Renal pelvis (tissue), 12 donors: ENCODE measurements around the gene PLEKHH1. TPM values are rescaled to one million over a fixed set of nuclear protein-coding genes. Genes with fewer than 3 reads are reported as not detected.

Experiments
- DNase-seq: peaks from one replicate; pipeline ENCODE4 v3.0.0-alpha.2; 2013
- long read RNA-seq, 16 experiments: transcript quantifications; one replicate each; lab custom pipeline, GENCODE V29; 2026
- polyA plus RNA-seq, 3 donors: library from polyadenylated mRNA; unstranded; fragments of 120-200 nt; gene quantifications; one replicate each; pipeline ENCODE4 v1.2.1, GENCODE V29; 2013; ENCODE audit not compliant: insufficient read length in 3 of 3

Gene PLEKHH1
- 10 to 100 TPM; 39.1 to 84.5 (median 77.5) TPM for polyA plus RNA-seq
- long read RNA-seq, donor 1, full-length matches to known transcripts: 1 of 1 reads
- long read RNA-seq, donor 1, partial matches to known transcripts: 0 of 1 reads
- long read RNA-seq, donor 1, other reads (novel, unspliced or antisense): 0 of 1 reads
- long read RNA-seq, donor 2, full-length matches to known transcripts: 3 of 3 reads
- long read RNA-seq, donor 2, partial matches to known transcripts: 0 of 3 reads
- long read RNA-seq, donor 2, other reads (novel, unspliced or antisense): 0 of 3 reads
- long read RNA-seq, donor 3, partial matches to known transcripts: 0 of 1 reads
- long read RNA-seq, donor 3, other reads (novel, unspliced or antisense): 0 of 1 reads
- long read RNA-seq, donor 4, full-length matches to known transcripts: 1 of 103 reads
- long read RNA-seq, donor 4, partial matches to known transcripts: 54 of 103 reads
- long read RNA-seq, donor 4, other reads (novel, unspliced or antisense): 48 of 103 reads
- long read RNA-seq, donor 5, partial matches to known transcripts: 0 of 2 reads
- long read RNA-seq, donor 5, other reads (novel, unspliced or antisense): 0 of 2 reads
- long read RNA-seq, donor 6: 0 reads
- long read RNA-seq, donor 7, partial matches to known transcripts: 0 of 1 reads
- long read RNA-seq, donor 7, other reads (novel, unspliced or antisense): 0 of 1 reads
- long read RNA-seq, donor 8: 0 reads
- long read RNA-seq, donor 9, partial matches to known transcripts: 63 of 116 reads
- long read RNA-seq, donor 9, other reads (novel, unspliced or antisense): 53 of 116 reads
- long read RNA-seq, donor 10, full-length matches to known transcripts: 2 of 2 reads
- long read RNA-seq, donor 10, partial matches to known transcripts: 0 of 2 reads
- long read RNA-seq, donor 10, other reads (novel, unspliced or antisense): 0 of 2 reads
- long read RNA-seq, donor 11: 0 reads
- long read RNA-seq, donor 12: 0 reads
- long read RNA-seq, donor 13, full-length matches to known transcripts: 1 of 1 reads
- long read RNA-seq, donor 13, partial matches to known transcripts: 0 of 1 reads
- long read RNA-seq, donor 13, other reads (novel, unspliced or antisense): 0 of 1 reads
- long read RNA-seq, donor 14: 0 reads
- long read RNA-seq, donor 15: 0 reads
- long read RNA-seq, donor 16, full-length matches to known transcripts: 2 of 7 reads
- long read RNA-seq, donor 16, partial matches to known transcripts: 5 of 7 reads
- long read RNA-seq, donor 16, other reads (novel, unspliced or antisense): 0 of 7 reads

DNA sequence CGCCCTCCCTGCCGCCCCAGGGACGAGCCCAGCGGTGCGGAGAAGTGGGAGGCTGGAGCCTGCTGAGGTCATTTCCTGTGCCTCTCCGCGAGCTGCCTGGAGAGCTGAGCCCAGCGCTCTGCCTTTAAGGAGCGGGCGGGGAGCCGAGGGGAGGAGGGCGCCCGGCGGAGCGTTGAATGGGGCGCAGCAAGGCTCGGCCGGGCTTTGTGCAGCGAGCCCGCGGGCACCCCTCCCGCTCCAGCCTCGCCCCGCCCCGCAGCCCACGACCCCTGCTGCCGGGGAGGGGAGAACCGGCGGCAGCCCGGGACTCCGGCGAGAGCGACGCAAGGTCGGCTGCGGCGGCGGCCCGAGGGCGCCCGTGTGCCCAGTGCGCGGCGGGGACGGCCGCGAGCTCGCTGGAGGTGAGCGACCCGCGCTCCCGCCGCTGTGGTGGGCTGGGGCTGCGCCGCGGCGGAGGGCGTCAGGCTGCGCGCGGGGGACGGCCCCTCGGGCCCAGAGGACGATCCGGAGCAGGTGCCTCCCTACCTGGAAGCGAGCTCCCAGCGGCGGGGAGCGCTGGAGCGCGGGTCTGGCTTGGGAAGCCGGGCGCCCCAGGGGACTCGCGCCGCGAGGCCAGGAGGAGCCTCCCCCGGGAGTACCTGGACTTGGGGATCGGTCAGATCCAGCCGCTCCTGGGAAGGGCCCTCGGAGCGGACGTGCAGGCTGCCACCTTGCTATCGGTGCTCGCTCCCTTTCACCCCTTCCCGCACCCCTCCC is at the start of gene PLEKHH1:
TSS of gene PLEKHH1 (plus strand) at position 293 of the 756 bp plus-strand sequence. CDS start 8,578 bp downstream, outside the sequence.
- peak; percentile 78 for DNase-seq

DNA sequence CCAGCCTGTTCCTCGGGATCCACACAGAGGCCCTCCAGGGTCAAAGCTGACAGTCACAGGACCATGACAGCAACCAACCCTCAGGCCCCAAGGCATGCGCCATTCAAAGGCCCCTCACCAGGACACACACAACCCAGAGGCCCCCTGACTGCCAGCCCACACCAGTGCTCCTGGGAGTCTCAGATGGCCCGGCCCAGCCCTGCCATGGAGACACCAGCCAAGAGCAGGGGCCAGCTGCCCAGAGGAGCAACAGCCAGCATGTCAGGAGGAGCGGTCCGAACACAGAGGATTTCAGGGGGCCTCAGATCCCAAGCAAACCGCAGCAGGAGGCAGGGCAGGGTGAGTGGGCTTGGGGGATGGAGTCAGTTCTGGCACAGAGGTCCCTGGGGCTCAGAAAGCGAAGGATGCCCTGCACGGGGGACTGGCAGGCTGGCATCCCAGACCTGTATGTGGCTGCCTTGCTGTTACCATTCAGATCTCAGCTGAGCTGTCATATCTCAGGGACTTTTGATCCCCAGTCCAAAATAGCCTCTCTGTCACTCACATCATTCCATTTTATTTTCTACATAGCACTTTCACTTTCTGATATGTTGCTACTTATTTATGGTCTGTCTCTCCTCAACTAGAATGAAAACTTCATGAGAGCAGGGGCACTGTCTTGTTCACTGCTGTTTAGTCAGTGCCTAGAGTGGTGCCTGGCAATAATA is 49.4 kb upstream of the PLEKHH1 start:
- no peak for DNase-seq

DNA sequence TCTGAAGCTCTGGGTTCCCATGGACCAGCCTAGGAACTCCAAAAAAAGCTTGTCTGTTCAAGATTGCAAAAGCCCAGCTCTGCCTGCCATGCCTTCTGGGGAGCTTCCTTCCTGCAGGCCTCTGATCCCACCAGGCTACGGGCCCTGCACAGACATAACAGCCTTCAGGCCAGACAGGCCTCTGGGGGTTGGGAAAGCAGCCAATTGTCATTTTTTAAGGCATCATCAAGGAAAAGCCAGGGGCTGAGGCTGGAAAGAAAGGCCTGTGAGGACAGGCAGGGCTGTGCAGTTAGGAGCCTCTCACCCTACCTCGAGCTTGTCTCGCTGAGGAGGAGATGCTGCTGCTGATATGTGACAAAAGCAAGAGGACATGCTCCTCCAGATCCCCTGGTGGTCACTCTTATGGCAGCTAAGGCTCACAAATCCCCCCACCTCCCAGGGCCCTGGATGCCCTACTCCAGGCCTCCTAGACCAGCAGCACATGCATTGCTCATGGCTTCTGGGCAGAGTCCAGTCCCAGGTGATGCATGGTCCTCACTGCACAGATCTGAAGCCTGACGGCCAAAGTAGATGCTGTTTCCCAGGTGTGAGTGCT is 47.5 kb upstream of the PLEKHH1 start:
- DNase-seq: no peak

DNA sequence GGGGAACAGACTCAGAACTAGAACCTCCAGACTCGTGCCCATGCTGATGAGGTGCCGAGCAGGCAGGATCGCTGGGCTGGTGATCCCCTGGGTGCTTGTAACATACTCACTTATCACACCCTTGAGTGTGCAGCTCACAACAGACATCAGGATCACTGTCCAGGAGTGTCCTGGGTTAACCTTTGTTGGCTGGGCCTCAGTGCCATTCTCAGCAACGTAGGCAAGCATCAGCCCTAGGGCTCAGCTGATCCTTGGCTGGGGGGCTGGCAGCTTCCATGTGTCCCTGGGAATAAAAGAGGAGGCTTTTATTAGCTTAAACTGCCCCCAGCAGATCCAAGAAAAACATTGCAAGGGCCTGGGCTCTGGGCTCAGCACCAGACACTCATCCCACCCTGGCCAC is 46.2 kb upstream of the PLEKHH1 start:
- DNase-seq: no peak

DNA sequence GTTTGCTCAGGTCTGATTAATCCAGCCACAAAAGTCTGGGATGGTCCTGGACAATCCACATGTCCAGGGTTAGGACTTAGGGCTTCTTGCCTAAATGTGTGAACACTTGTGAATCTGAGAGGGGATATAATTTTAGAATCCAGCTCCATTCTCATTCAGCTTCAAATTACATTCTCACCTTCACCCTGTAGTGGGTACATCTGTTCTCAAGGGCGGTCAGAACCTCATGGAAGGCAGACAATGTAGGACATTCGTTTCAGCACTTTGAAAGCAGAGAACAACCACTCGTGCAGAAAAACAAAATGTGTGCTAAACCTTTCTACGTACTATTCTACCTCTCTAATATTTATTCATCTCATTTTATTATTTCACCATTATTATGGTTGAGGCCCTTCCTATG is 45.8 kb upstream of the PLEKHH1 start:
- no peak for DNase-seq

DNA sequence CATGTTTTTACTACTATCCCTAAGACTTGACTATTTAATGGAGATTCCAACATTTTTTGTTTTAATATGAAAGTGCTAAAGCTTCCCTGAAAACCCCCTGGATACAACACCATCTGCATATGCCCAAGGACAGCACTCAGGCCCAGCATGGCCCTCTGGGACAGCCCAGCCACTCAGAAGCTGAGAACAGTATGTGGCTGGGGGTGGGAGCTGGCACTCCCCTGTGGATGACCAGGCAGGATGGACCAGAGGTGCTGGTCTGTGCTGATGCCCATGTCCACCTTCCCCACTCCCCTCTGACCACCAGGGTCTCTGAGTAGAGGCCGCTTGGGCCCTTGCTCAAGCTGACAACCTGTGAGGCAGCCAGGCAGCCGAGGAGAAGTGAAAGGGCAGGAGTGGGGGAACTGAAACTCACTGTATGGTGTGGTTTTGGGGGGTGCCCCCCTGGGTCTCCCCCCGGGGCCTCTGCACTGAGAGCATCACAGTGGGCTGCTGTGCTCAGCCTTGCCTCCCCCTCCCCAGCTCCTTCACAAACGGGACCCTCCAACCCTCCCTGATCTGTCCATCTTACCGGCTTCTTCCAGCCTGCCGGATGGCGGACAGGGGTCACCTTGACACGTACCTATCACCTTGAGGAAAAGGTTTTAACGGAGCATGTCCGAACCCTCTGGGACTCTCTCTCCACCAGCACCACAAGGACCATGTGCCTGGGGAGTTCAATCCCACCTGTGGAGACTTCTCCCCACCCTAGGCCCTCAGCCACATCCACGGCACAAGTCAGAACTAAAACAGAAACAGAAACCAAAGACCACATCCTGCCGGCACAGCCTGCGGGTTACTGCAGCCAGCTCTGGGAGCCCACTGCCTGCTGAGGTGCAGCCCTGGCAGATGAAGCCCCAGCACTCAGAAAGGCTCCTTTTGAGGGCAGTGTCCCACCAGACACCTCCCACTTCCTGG is 44.9 kb upstream of the PLEKHH1 start, which contains the start of gene TMEM229B:
TSS of gene TMEM229B (minus strand) at position 785 of the 957 bp plus-strand sequence. CDS start 14,798 bp downstream, outside the sequence.
- DNase-seq: no peak

DNA sequence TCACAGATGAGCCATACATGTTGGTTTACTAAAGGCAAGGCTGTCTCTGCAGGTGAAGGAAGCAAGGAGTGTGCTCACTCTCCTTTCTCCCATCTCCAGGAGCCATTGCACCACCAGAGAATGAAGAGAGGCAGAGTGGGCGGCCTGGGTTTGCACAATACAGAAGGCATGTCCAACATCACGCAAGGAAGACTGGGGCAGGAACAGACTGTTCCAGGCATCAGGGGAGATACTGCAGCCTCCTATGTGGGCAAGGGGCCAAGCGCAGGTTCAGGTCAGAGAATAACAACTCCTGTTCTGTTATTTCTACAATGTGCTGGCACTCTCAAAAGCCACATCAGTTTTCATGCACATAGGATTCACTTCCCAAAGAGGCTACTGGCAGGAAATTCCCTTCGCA is 42.9 kb upstream of the PLEKHH1 start:
- no peak for DNase-seq

DNA sequence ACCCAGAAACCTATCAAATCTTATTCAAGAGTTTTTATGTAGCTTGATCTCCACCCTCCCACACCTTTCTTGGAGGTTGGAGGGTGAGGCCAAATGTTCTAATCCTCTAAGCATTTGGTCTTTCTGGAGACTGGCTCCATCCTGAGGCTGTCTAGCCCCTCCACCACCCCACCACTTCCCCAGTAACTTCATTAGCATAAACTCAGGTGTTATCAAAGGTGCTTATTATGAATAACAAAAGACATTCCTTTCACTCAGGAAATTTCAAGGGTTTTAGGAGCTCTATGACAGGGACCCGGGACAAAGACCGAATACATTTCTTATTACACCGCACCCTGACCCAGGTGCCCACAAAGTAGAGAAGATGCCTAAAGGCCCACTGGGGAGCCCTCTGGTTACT is 41.8 kb upstream of the PLEKHH1 start:
- no peak for DNase-seq

DNA sequence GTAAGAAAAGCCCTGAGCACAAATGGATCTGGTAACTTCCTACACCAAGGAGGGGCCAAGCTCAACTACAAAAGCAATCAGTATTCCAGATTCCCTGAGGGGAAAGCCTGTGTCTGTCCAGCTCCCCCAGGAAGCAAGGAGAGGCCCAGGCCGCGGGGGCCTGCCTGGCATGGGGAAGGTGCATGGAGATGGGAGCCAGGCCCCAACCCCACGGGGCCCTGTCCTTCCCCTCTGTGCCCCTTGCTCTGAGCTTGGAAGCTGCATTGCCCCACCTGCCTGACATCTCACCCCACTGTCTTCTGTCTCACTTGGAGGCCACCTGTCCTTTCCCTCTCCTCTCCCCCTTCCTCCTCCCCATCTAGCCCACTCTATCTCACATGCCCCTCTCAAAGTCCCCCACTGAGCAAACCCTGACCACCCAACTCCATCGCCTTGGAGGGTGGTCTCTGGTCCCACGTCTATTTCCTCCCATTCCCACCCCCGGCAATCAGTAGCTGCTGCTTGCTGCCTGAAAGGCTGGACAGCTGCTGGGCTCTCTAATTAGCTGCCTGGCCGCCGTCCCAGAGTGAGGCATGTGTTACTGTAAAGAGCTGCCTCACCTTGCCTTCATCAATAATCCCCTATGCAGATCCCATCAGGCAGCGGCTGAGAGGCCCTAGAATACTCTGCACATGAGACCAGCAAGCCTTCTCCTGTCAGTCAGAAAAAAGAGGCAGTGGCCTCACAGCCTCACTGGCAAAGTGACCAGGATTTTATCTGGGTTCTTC is 41.2 kb upstream of the PLEKHH1 start:
- no peak for DNase-seq

DNA sequence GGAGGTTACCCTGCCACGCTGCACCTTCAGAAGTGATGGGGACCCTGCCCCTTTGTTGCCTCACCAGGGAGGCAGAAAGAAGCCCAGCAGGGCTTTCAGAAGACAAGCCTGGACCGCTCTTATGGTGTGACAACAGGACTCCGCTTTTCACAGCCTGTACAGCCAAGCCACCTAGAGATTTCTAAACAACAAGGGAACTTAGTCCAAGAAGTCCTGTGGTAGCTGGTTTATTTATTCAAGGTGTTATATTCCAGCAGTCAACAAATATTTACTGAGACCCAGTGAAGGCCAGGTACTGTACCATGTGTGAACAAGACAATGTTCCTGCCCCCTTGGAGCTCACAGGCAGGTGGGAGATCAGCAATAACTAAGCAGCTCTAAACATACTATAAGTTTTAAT is 40.6 kb upstream of the PLEKHH1 start:
- no peak for DNase-seq

DNA sequence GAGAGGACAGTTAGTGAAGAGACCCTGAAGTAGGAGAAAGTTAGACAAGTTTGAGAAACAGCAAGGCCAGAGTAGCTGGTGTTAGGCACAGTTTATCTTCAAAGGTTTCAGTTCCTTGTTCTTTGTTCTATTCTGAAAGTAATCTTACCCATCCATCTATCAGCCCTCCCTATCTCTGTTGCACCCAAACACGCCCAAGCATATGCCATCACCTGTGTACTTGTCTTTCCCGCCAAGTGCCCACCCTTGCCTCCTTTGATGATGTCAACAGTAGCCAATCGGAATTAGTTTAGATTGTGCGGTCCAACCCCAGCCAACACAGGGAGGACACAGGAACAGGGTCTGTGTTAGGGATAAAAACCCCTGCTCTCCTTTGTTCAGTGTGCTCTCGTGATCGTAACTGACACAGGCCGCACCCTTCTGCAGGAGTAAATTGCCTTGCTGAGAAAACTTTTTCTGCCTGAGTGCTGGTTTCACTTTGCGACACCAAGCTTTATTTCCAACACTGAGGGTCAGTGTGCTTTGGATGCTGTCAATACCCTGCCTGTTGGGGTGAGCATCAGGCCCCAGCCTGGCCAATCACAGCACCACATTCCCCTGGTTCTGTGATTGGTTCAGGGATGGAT is 39.9 kb upstream of the PLEKHH1 start:
- DNase-seq: no peak

DNA sequence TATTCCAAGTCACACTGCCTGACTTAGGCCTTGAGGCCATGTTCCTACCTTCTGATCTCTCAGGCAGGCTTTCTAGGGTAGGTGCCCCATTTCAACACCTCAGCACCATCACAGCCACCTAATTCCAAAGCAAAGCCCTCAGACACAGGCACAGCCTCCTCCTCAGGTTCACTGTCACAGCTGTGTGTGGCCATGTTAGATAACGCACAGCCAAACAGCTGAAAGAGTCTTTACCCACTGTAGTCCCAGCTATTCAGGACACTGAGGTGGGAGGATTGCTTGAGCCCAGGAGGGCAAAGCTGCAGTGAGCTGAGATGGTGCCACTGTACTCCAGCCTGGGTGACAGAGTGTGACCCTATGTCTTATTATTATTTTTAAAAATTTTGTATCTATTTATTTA is 37.3 kb upstream of the PLEKHH1 start:
- DNase-seq: no peak

DNA sequence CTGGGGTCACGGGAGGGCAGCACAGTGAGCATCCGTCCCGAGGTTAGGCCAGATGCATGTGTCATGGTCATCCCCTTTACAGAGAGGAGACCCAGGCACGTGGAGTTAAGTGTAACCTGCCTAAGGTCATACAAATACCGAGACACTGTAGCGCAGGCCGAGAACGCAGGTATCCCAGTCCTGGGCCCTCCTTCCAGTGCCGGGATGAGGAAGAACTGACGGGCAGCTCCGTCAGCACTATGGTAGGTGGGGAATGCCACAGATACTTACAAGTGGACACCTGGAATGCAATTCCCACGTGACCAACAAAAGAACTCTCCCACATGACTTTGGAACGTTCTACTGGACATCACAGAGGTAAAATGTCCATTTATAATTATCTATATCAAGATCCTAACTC is 35.9 kb upstream of the PLEKHH1 start:
- no peak for DNase-seq

DNA sequence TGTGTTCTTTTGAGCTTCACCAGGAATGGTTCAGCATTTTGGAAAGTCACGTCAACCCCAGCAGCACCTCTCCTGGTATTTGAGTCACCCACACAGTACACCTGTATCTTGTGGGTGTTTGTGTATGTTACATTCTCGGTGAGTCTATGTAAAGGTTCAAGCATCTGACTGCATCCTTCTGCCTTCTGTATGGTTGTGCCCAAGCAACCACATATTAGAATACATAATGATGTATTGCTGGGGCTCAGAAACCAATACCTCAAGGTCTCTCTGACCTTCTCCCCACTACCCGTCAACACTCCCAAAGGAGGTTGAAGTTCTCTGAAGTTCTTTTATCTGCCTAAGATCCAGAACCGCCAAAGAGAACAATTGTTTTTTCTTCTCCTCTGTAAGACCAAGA is 35.4 kb upstream of the PLEKHH1 start:
- DNase-seq: no peak

DNA sequence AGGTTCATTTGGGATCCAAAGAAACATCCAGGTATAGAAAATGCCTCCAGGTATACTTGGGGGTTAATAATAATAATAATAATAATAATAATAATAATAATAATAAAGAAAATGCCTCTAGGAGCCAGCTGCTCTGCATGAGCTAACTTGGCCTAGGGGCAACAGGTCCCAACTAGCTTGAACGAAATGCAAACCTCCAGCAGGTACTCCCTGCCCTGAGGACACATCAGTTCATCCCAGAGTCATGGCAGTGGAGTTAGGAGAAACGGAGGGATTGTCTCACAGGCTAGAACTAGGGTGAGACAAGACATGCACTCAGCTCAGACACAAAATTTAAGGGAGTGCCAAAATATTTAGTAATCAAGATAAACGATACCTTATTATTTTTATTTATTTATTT is 32.1 kb upstream of the PLEKHH1 start:
- no peak for DNase-seq

DNA sequence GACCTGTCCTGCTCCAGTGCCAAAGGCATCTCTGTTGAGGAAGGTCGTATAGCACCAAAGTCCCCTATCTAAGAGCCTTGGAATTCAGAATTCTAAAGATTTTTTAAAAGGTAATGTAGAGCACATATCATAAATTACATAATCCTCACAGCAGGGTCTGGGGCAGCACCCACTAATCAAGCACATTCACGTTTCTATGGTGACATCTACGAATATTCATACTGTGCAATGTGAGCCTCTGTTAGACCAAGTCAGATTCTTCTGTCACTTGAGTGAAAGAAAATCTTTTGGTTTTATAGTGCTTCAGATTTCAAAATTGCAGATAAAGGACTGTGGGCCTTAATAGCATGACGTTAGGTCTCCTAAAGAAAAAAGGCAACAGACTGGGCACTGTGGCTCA is 31.4 kb upstream of the PLEKHH1 start:
- DNase-seq: no peak

DNA sequence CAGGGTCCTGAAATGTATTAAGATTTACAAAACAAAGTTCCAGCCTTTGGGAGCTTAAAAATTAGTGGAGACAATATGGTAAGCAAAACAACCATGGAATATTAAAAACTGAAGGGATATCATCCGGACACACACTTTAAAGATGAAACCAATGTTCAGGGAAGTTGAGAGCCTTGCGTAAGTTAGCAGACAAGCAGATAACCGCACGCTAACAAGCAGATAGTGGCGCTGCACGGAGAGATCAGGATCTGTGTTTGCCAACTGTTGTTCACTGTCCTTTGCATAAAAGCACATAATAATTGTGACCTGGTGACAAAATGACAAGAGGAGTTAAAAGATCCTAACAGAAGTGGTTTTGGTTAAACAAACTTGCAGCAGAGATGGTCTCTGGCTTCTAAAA is 30.2 kb upstream of the PLEKHH1 start:
- no peak for DNase-seq

DNA sequence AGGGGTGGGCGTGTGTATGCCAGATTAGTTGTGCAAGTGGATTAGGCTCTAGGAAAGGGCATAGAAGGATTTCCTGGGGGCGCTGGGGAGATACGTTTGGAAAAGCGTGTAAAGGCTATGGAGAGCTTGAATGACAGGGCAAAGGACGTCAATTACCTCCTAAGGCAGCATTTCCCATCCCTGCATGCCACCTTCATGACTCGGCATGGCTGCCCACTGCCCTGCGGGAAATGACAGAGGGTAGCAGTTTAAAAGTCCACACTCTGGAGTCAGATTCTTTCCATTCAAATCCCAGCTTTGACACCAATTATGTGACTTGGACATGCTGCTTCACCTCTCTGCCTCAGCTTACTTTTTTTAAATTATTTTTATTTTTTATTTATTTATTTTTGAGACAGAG is 29.8 kb upstream of the PLEKHH1 start:
- no peak for DNase-seq
